Left renal pelvis (tissue), 4 donors: ENCODE results near the gene DAAM1. TPM values are rescaled to one million over a fixed set of nuclear protein-coding genes. Genes with fewer than 3 reads are reported as not detected.
A peak's percentile ranks its signal among the peaks of the same experiment; 100 is the strongest.

ENCODE experiments used
- DNase-seq, 4 donors: peaks; one replicate each; pipeline ENCODE4 v3.0.0-alpha.2; 2013; ENCODE audit warnings: low read depth in 4 of 4, low spot score in 3 of 4
- polyA plus RNA-seq, 4 donors: library from polyadenylated mRNA; unstranded; fragments of 120-200 nt; gene quantifications; one replicate each; pipeline ENCODE4 v1.2.1, GENCODE V29; 2013; ENCODE audit not compliant: insufficient read length in 4 of 4

DAAM1 gene
- polyA plus RNA-seq, 4 donors, result 56.3 to 125 (median 68.2) TPM

DNA sequence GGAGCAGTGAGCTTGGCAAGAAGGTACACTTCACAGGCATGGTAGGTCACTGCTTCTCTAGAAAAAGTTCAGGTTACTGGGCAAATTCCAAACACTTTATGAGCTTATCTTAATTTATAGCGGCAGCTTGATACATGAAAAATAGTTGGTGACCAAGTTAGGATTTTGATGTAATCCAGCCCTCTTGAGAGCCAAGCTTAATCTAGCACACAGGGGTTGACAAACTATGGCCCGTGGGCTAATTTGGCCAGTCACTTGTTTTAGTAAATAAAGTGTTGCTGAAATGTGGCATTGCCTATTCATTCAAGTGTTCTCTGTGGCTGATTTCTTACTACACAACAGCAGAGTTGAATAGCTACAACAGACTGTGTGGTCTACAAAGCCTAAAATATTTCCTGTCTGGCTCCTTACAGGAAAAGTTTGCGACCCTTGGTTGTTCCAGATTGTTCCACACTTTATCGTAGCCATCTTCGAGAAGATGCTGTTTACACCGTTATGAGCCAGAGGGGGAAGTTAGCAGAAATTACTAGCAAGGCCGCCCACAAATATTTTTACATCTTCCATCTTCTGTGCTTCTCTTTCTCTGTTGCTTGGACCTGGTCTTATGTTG lies 120.9 kb downstream of the DAAM1 start:
- DNase-seq, result no peak

DNA sequence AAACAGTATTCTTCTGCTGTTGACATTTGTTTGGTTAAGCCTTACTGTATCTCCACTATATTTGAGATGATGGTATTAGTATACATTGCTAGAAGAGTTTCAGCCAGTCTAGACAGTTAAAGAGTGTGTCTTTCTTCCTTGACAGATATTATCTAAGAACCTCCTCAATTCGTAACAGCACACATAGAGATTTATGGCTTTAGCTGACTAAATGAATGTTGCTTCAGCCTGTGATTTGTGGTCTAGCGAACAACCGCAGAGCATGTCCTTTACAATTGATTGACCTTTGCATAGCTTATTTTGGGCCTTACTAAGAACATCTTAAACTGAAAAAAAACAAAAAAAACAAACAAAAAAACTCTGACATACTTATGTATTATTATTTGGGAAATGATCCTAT lies 122.2 kb downstream of the DAAM1 start:
- DNase-seq, result no peak

DNA sequence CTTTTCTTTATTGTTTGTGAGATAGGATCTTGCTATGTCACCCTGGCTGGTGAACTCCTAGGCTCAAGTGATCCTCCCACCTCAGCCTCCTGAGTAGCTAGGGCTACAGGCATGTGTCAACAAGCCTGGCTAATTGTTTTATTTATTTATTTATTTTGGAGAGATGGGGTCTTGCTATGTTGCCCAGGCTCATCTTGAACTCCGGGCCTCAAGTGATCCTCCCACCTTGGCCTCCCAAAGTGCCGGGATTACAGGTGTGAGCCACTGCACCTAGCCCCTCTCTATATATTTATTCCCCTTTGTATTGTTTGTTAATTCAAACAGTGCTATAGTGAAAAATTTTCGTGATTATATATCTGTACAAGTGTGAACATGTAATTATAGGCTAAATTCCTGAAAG lies 123.3 kb downstream of the DAAM1 start:
- DNase-seq, result no peak

DNA sequence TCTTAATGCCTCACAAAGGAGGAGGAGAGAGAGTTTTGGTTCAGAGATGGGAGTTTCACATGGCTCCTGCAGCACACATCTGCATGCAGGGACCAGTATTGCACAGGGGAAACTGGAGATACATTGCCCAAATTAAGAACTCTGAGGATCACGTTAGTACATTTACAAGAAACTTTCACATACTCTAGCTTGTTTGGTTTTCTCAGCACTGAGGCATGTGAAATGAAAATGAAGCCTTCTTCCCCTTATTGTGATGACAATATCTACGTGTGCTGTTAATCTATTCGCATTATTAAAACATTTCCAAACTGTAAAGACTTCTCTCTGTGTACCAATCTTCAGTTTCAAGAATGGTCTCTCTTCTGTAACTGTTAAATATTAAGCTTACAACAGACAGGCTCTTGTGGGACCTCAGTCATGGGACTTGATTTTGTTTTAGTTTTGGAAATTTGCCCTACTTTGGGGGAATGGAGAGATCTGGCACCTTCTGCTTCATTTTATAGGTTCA lies 124.7 kb downstream of the DAAM1 start:
- no peak for DNase-seq

DNA sequence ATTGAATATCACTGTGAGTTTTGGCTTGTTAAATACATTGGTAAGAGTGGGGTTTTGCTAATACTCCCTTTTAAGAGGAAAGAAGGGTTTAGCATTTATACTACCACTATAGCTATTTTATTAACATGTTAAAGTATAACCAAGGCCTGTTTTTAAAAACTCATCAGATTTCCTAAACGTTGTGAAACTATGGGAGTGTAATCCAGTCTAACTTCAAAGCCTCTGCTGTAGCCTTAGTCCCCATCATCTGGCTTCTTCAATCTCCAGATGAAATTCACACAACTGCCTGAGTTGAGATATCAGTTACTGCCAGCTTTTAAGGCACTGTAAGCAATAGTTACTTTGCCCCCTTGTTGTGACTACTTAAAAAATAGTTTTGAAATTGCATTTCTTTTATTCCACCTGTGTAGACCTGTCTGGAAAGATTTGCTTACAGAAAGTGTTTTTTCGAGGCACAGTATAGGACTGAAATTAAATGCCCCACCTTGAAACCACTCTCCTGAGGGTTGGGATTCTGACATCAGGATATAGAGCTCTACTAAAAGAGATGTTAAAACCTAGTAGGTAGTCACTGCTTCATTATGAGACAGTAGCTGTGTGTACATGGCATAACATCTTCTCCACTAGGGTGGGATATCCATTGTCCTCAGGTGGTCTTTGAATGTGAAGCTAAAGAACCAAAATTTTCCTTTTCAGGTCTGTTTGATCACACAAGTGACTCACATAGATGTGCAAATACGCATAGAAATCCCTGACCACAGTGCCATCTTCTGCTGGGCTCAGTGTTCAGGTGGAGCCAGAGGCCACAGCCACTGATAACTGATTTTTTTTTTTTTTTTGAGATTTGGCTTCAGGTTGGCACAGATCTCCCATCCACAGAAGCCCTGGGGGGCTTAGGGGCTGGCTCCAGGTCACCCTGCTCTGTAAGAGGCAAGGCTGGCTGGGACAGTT lies 125.5 kb downstream of the DAAM1 start:
- DNase-seq, result no peak

DNA sequence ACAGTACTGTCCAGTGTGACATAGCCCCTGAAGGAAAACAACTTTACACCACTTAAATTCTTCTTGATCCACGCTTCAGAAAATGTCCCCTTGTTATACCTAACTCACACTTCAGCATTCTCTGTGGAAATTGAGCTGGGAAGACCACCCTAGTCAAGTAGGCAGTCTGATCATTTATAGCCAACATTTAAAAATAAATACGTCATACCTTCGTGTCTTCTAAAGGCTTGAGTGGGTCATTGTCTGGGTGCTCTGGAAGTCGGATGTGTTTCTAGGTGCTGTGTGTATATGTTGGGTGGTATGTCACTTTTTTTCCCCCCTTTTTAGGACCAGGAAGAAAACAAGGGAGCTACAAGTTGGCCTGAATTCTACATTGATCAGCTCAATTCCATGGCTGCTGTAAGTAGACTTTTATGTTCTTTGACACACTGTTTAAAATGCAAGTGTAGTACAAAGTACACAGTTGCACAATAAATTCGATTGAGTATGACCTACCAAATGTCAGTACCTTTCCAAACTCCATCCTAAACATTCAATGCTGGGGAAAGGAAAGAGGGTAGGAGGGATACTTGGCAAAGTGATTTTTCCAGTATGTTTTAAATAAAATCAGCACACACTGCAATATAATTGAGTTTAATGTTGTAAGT lies 126.6 kb downstream of the DAAM1 start:
- DNase-seq, result no peak

DNA sequence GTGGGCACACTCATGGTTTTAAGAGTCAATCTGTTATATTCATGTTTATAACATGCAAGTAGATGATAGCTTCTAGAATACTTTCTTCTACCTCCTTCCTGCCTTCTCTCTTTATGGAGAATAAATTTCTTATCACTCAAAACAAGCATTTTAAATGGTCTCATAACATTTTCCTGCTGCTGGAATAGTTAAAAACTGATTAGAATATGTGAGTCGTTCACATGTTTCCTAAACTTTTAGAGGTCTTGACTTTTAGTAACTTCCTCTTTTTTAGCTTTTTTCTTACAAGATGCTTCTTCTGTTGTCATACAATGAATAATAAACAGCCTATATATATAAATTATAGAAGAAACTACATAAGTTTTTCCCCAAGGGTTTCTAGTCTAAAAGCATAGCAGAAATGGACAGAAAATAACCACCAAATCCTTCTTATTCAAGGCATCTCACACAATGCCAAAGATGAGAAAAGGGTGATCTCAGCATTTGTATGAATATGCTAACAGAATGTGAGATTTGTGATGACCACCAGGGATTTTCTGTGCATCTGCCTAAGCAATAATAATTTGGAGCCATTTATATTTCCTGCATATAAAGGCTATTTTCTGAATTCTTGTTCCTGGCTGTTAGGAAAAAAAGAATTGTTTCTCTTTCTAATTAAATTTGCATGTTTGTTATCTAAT lies 127.8 kb downstream of the DAAM1 start:
- no peak for DNase-seq

DNA sequence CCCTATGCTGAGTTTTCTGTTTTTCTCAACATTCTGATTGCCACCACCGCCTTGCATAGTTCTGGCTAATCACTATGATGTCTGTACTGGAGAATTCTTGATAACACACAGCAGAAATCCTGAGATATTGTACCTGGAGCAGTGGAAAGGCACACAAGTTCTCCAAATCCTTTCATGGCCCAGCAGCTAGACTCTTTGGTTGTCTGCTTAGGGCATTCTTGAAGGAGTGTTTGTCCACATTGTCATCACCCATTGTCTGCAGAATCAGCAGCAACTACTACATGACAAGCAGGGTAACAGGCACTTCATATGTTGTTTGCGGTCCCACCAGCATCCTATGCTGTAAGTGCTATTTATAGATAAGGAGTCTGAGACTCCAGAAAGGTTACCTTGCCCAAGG lies 128.9 kb downstream of the DAAM1 start:
- DNase-seq, result no peak

DNA sequence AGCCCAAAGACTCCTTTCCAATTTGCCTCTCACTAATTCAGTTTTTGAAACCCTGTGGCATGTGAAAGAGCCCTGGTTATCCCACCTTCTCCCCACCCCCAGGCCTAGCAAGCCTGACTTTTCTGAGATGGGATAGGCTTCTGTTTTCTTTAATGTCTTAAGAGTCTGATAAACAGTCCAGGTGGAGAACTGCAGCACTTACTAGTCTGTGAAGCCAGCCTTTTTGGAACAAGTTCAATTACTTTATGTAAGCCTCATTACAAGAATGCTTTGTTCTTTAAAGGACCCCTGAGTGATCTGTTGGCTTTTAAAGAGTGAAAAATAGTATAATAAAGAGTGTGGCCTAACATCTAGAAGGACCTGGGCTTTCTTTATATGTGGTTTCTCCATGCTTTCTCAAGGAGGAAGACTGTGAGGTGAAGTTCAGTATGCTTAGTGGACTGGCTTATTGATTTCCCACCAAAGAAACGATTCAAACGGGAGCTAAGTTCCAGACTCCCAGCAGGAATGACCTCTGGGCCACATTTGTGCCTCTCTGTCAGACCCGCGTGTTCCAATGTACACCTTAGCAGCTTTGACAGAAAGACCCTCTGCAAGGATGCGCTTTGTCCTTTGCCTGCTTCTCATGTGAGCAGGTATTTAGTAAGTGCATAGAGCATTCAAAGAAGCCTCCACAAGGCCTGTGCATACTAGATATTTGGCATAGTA lies 129.5 kb downstream of the DAAM1 start:
- no peak for DNase-seq

DNA sequence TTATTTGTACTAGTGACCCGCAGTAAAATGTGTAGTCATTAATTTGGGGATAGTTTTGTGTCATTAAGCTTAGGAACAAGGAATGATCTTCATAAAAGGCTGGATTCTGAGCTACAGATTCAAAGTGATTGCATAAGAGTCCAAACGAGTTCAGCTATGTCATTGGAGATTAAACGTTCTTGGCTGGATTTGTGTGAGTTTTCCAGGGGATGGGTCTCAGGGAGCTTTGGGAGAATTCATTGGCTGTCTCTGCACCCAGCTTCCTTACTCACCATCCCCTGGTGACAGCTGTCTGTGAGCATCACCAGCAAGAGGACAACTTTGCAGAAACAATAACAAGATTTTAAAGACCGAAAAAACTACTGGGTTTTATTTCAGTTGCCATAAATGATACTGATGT lies 130.4 kb downstream of the DAAM1 start:
- DNase-seq, result no peak

DNA sequence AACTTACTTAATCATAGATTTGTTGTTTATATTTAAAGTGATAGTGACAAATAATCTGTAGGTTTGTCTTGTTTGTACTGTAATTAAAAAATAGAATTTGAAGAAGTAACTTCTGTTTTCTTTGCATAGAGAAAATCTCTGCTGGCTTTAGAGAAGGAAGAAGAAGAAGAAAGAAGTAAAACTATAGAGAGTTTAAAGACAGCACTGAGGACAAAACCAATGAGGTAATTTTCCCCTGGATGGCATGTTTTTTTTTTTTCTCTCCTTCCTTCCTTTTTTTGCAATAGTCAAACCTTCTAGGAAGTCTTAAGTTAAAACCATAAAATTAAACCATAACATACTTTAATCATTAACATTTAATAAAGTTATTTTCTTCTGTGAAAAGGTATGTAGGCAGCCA lies 131.9 kb downstream of the DAAM1 start:
- no peak for DNase-seq

DNA sequence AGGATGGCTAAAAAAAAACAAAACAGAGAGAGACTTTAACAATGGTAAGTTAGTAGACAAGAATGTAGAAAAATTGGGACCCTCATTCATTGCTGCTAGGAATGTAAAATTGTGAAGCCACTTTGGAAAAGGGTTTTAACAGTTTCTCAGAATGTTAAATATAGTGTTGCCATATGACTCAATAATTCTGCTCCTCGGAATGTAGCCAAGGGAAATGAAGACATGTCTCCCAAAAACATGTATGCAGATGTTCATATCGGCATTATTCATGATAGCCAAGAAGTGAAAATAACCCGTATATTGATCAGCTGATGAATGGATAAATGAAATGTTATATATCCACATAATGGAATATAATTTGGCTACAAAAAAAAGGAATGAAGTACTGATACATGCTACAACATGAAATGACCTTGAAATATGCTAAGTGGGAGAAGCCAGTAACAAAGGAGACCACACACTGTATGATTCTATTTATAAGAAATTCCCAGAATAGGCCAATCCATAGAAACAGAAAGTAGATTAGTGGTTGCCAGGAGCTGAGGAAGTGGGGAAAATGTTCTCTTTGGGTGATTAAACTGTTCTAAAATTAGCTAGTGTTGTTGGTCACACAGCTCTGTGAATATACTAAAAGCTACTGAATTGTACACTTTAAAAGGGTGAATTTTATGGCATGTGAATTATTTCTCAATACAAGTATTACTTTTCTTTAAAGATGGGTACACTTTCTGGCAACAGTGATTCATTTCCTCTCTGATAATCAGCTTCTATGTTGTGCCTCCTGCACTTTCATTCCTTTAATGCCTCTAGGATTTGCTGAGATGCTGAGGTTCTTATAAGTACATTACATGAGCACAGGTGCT lies 132.5 kb downstream of the DAAM1 start:
- no peak for DNase-seq

DNA sequence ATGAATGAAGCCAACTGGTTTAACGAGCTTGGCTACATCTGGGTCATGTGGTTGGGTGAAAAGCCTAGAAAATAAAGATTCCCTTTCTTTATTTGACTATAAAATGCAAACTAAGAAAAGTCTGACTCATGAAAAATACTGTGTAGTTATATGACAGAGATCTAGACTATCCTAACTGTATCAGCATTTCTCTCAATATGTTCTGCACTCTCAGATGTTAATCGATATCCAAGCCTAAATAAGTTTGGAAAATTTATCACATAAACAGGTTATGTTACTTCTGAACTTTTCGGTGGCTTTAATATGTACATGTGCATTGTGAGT lies 133.1 kb downstream of the DAAM1 start:
- DNase-seq, result no peak

DNA sequence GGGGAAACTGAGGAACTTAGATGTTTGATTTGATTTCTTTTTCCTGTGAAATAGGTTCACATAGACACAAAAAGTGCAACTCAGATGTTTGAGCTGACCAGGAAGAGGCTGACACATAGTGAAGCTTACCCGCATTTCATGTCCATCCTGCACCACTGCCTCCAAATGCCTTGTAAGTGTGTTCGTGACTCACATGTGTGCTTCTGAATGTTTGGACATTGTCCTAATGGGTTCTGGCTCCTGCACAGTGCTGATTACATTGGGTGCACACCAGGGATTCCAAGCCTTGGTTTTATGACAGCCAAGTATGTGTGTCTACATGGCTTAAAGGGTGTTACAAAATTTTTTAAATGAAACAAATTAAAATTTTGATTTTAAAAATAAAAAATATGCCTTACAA lies 137.4 kb downstream of the DAAM1 start:
- DNase-seq, result no peak

DNA sequence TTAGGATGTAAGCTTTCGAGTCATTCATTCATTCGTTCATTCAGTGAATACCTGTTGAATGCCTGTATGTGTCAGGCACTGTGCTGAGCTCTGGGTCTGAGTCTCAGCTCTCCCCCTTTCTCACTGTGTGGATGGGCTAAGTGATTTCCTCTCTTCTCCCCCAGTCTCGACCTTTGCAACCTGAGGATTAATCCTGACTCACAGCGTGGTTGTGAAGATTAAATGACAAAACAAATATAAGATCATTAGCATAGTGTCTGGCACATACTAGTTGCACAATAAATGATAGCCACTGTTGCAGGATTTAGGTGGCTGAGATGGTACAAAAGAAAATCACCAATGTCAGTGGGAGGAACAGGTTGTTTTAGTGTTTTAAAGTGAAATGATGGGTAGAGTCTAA lies 140.0 kb downstream of the DAAM1 start:
- DNase-seq, result no peak

DNA sequence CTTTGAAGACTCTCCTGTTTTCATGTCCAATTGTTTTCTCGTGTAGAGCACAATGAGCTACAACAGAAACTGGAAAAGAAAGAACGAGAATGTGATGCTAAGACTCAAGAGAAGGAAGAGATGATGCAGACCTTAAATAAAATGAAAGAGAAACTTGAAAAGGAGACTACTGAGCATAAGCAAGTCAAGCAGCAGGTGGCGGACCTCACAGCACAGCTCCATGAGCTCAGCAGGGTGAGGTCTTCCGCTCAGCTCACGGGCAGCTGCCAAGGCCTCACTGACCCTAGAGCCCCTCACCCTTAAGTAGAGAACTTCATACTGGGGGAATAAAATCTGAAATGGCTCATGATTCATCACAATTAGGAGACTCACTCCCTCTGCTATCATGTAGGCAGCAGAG lies 142.0 kb downstream of the DAAM1 start:
- no peak for DNase-seq

DNA sequence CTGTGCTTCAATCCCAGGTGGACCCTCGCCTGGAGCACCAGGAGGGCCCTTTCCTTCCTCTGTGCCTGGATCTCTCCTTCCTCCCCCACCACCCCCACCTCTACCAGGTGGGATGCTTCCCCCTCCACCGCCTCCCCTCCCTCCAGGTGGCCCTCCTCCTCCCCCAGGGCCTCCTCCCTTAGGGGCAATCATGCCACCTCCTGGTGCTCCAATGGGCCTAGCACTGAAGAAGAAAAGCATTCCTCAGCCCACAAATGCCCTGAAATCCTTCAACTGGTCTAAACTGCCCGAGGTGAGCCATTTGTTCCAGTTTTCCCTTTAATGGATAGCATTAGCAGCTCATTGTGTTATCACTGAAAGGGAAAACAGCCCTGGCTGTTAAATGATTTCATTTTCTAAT lies 142.8 kb downstream of the DAAM1 start:
- no peak for DNase-seq

DNA sequence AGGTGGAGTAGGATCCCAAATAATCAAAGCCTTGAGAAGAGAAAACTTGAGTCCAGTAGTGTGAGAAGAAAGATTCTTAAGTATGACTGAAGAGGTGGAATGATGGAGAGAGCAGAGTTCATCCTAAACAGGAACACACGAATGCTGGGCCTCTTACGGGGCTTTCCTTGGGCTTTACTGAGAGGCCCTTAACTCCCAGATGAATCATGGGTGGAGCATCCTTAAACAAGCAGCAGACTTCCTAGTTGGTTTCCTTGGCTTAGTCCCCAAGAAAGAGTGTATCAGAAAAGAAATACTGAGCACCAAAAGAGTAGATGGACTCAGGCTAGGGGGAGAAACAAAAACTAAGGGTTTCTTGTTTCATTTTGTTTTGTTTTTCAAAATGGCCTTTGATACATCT lies 144.3 kb downstream of the DAAM1 start:
- DNase-seq, result no peak

DNA sequence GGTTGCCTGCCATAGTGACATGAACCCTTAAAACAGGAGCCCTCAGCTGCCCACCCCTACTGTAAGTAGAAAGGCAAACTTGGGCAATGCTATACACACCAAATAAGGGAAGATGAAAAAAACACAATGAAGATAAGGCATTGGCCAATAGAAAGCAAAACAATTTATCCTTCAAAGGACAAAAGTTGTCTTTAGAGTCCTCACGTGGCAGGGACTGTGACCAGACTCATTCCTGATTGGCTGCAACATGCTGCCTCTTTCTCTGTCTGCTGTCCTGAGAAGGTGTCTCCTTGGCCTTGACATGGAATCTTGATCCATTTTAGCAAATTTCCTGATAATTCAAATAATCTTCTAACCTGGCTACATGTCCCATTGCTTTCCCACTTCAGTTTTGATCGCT lies 144.8 kb downstream of the DAAM1 start:
- no peak for DNase-seq

DNA sequence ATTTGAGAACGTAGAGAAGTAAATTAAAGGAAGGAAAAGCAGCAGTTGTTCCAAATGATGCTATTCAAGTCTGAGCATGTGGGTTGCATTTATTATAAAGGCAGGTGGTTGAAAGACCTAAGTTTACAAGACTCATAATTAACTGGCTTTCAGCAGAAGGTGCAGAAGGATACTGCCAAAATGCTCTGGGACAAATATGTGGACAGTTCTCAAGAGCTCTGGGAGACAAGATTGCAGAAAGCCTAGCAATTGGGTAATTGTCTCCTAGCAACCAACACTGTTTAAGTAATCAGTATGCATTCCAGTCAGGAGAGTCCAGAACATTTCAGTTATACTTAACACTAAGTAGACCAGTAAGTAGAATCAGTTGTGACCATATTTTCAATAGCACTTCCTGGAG lies 145.2 kb downstream of the DAAM1 start:
- peak in 1 of 4 donors; percentile 34 for DNase-seq
